A549 treated with CpdA at 1 μM for 4 hours (cell line): ENCODE data around the gene QSOX1. TPM values are rescaled to one million over a fixed set of nuclear protein-coding genes. Genes with fewer than 3 reads are reported as not detected.

ENCODE experiments used
- total RNA-seq: library from RNA; stranded (reverse); fragments of 200-300 nt; extraction: Qiagen RNA extraction; gene quantifications from 5 replicates; pipeline ENCODE4 v1.2.3, GENCODE V29; 2022; ENCODE audit warnings: low read depth

QSOX1 gene
- 61.5 to 88.2 TPM (median 85.2 TPM) in 5 replicates for total RNA-seq

GRCh38 chr1:180154325-180155181 is at the start of gene QSOX1:
Gene QSOX1 (plus strand): TSS chr1:180154869. CDS start chr1:180154908, 39 bp downstream.

GRCh38 chr1:180229483-180230415 is 75.1 kb downstream of the QSOX1 start, which contains the start of gene LHX4:
Gene LHX4 (plus strand): TSS chr1:180230264. CDS start chr1:180230530, 266 bp downstream.

Other genes starting within 250 kb of the QSOX1 start
- 9.0 to 16.7 TPM (median 12.6 TPM) in 5 replicates for gene CEP350, start 200.1 kb upstream of the QSOX1 start, total RNA-seq
- gene LHX4, start 75.4 kb downstream of the QSOX1 start, total RNA-seq: 0.42 to 0.48 TPM (median 0.45 TPM) in 5 replicates